ENCODE results near the gene LLGL2. TPM values are rescaled to one million over a fixed set of nuclear protein-coding genes. Genes with fewer than 3 reads are reported as not detected.

LLGL2 gene
- total and polyA plus RNA-seq, 10 of the 15 experiments (the other 5 are each of a cell fraction or from before 2014, with no cell fraction given), result 0.21 to 9.9 (median 4.5) TPM

DNA sequence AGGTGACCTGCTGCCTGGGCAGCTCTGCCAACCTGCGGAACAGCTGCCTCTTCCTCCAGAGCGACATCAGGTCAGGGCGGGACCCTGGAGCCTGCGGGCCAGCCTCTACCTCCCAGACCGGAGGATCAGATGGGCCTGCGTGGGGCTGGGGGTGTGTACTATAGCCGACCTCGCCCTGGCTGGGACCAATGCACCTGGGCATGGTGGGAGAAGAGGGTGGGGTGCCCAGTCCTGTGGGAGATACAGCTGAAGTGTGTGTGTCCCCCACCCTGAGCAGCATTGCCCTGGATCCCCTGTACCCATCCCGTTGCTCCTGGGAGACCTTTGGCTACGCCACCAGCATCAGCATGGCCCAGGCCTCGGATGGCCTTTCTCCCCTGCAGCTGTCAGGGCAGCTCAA lies 29.5 kb upstream of the LLGL2 start:
- FAIRE-seq, result no peak

GRCh38 chr17:75498039-75498725 lies 27.3 kb upstream of the LLGL2 start:
- Histone ChIP-seq H2AFZ (ENCODE audit: control insufficient read depth, low read depth, low read length) (no peak overlapping the region), H3K9ac (ENCODE audit: control insufficient read depth, insufficient read depth, low read length) (no peak overlapping the region), H3K36me3 (ENCODE audit: control insufficient read depth in 2 of 2, insufficient read depth in 2 of 2, low read length in 1 of 2) (peaks cover 7 to 11% of the 10 kb centered on the region in 2 experiments; a peak in 3 of 4 replicates), H3K4me1 (ENCODE audit: control insufficient read depth, insufficient read depth, low read length) (no peaks in the 10 kb centered on the region), H3K4me2 (ENCODE audit: control insufficient read depth, insufficient read depth) (no peak overlapping the region), H4K20me1 (ENCODE audit: control insufficient read depth, insufficient read depth) (no peaks in the 10 kb centered on the region), H3K79me2 (ENCODE audit: control insufficient read depth, insufficient read depth, low read length) (no peaks in the 10 kb centered on the region), H3K27me3 (replicated peaks in 1 of 2; ENCODE audit: control insufficient read depth in 2 of 2, insufficient read depth in 2 of 2, low read length in 1 of 2) (no peaks in the 10 kb centered on the region), H3K9me3 (replicated peaks; ENCODE audit: control insufficient read depth, insufficient read depth, low read length) (no peaks in the 10 kb centered on the region), H3K4me3 (no peak overlapping the region), H3K27ac (ENCODE audit: control insufficient read depth, insufficient read depth) (no peak overlapping the region)
- SMC1A ChIA-PET (ENCODE audit: uncharacterized antibody, unreplicated experiment), result no interaction called here
- no peak for DNase-seq (ENCODE audit: low read depth, low spot score)
- no TSS peak for BruUV-seq (replicated peaks)
- CTCF ChIA-PET, result interaction anchor here (1.2 to 1.4 kb wide), 2 partner anchors 10 to 260 kb away, joined by 3 to 4 read pairs; no protein-coding TSS in a partner anchor
- intact Hi-C loops (cut with micrococcal nuclease; ENCODE audit: unreplicated experiment), result no loop called here
- WGBS (ENCODE audit: insufficient coverage, insufficient replicate concordance, low lambda C conversion rate, missing lambda C conversion rate), result 85% methylated on average over 21 of the region's 21 CpGs
- POLR2A ChIA-PET, result interaction anchor here (0.5 to 1.2 kb wide), 2 partner anchors 42 to 282 kb away, joined by 3 read pairs; partner anchors contain the start of gene TMEM94
- RAD21 ChIA-PET (ENCODE audit: unreplicated experiment), result no interaction called here
- FAIRE-seq, result no peak
- no peak for TF ChIP-seq CHD4 (IDR thresholded peaks at IDR 0.05)
- TF ChIP-seq, protein P1, sequence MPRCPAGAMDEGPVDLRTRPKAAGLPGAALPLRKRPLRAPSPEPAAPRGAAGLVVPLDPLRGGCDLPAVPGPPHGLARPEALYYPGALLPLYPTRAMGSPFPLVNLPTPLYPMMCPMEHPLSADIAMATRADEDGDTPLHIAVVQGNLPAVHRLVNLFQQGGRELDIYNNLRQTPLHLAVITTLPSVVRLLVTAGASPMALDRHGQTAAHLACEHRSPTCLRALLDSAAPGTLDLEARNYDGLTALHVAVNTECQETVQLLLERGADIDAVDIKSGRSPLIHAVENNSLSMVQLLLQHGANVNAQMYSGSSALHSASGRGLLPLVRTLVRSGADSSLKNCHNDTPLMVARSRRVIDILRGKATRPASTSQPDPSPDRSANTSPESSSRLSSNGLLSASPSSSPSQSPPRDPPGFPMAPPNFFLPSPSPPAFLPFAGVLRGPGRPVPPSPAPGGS (IDR thresholded peaks at IDR 0.05; ENCODE audit: borderline replicate concordance, insufficient read depth, low read depth, low read length, poor library complexity, severe bottlenecking), result no peak
- TF ChIP-seq, protein P2, sequence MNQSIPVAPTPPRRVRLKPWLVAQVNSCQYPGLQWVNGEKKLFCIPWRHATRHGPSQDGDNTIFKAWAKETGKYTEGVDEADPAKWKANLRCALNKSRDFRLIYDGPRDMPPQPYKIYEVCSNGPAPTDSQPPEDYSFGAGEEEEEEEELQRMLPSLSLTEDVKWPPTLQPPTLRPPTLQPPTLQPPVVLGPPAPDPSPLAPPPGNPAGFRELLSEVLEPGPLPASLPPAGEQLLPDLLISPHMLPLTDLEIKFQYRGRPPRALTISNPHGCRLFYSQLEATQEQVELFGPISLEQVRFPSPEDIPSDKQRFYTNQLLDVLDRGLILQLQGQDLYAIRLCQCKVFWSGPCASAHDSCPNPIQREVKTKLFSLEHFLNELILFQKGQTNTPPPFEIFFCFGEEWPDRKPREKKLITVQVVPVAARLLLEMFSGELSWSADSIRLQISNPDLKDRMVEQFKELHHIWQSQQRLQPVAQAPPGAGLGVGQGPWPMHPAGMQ (IDR thresholded peaks at IDR 0.05; ENCODE audit: borderline replicate concordance), result no peak
- no peak for TF ChIP-seq IKZF1 (conservative IDR thresholded peaks at IDR 0.05)
- no peak for TF ChIP-seq SMAD5 (IDR thresholded peaks at IDR 0.05; ENCODE audit: low read depth)
- TF ChIP-seq CEBPB (IDR thresholded peaks at IDR 0.05; ENCODE audit: borderline replicate concordance in 1 of 2, low read depth in 2 of 2, low read length in 2 of 2), result no peak
- TF ChIP-seq EED (IDR thresholded peaks at IDR 0.05; ENCODE audit: low read depth), result no peak
- TF ChIP-seq, protein P3, sequence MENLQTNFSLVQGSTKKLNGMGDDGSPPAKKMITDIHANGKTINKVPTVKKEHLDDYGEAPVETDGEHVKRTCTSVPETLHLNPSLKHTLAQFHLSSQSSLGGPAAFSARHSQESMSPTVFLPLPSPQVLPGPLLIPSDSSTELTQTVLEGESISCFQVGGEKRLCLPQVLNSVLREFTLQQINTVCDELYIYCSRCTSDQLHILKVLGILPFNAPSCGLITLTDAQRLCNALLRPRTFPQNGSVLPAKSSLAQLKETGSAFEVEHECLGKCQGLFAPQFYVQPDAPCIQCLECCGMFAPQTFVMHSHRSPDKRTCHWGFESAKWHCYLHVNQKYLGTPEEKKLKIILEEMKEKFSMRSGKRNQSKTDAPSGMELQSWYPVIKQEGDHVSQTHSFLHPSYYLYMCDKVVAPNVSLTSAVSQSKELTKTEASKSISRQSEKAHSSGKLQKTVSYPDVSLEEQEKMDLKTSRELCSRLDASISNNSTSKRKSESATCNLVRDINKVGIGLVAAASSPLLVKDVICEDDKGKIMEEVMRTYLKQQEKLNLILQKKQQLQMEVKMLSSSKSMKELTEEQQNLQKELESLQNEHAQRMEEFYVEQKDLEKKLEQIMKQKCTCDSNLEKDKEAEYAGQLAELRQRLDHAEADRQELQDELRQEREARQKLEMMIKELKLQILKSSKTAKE (IDR thresholded peaks at IDR 0.05; ENCODE audit: low read depth, poor library complexity, severe bottlenecking), result no peak
- in situ Hi-C loops (cut with MboI), result no loop called here
- no peak for ATAC-seq

More for the DNA sequence above, 29.5 kb upstream of the LLGL2 start:
- no peak overlapping the region for H3K4me3 ChIP-seq
- ChIA-PET CTCF (no interaction called here), RAD21 (ENCODE audit: unreplicated experiment) (no interaction called here), SMC1A (ENCODE audit: uncharacterized antibody, unreplicated experiment) (no interaction called here), POLR2A (no interaction called here)
- ATAC-seq, result no peak
- TF ChIP-seq BRCA1 (IDR thresholded peaks at IDR 0.05; ENCODE audit: low read depth, low read length), result no peak
- no peak for TF ChIP-seq POU2F2 (IDR thresholded peaks at IDR 0.05; ENCODE audit: borderline replicate concordance, low read depth, low read length)
- no peak for TF ChIP-seq MXI1 (IDR thresholded peaks at IDR 0.05; ENCODE audit: low read depth, low read length)
- TF ChIP-seq NFIC (IDR thresholded peaks at IDR 0.05; ENCODE audit: low read depth, low read length), result no peak
- no peak for TF ChIP-seq SMAD5 (IDR thresholded peaks at IDR 0.05; ENCODE audit: low read depth)
- TF ChIP-seq RB1 (IDR thresholded peaks at IDR 0.05; ENCODE audit: borderline replicate concordance), result no peak
- H3K9me3 ChIP-seq (replicated peaks; ENCODE audit: control insufficient read depth, insufficient read depth, low read length), result no peaks in the 10 kb centered on the region
- H3K4me1 ChIP-seq (ENCODE audit: control insufficient read depth, insufficient read depth, low read length), result no peaks in the 10 kb centered on the region
- H3K9ac ChIP-seq (ENCODE audit: control insufficient read depth, insufficient read depth, low read length), result no peak overlapping the region
- H3K79me2 ChIP-seq (ENCODE audit: control insufficient read depth, insufficient read depth, low read length), result no peaks in the 10 kb centered on the region
- no TSS peak for BruUV-seq (replicated peaks)
- peaks cover 7 to 15% of the 10 kb centered on the region in 2 experiments; a peak in 3 of 4 replicates for H3K36me3 ChIP-seq (ENCODE audit: control insufficient read depth in 2 of 2, insufficient read depth in 2 of 2, low read length in 1 of 2)
- H4K20me1 ChIP-seq (ENCODE audit: control insufficient read depth, insufficient read depth), result no peaks in the 10 kb centered on the region
- intact Hi-C loops (cut with micrococcal nuclease; ENCODE audit: unreplicated experiment) (no loop called here), in situ Hi-C loops (cut with MboI) (no loop called here)
- H2AFZ ChIP-seq (ENCODE audit: control insufficient read depth, low read depth, low read length), result no peak overlapping the region
- 96% methylated on average over 11 of the region's 11 CpGs for WGBS (ENCODE audit: insufficient coverage, insufficient replicate concordance, low lambda C conversion rate, missing lambda C conversion rate)
- no peak for DNase-seq (ENCODE audit: low read depth, low spot score)
- no peaks in the 10 kb centered on the region for H3K27me3 ChIP-seq (replicated peaks in 1 of 2; ENCODE audit: control insufficient read depth in 2 of 2, insufficient read depth in 2 of 2, low read length in 1 of 2)
- no peak overlapping the region for H3K4me2 ChIP-seq (ENCODE audit: control insufficient read depth, insufficient read depth)
- no peak overlapping the region for H3K27ac ChIP-seq (ENCODE audit: control insufficient read depth, insufficient read depth)
